ENCODE results near the gene SCAMP1.
A peak's percentile ranks its signal among the peaks of the same experiment; 100 is the strongest.
"Not testable (repeated sequence)": the region's sequence is repeated elsewhere in the genome, so short reads cannot be mapped to it uniquely, and the experiment has no call there.

SCAMP1 gene

GRCh38 chr5:78447775-78448424, 87.5 kb downstream of the SCAMP1 start:
- peaks cover 77% of the 10 kb centered on the region for H3K36me3 Mint-ChIP-seq (ENCODE audit: low read depth)
- peaks cover 4% of the 10 kb centered on the region for H3K27me3 Mint-ChIP-seq (ENCODE audit: low read depth, poor library complexity)
- peaks cover 29% of the 10 kb centered on the region for H3K9me3 Mint-ChIP-seq
- DNase-seq: no peak
- no peak for TF ChIP-seq CTCF (IDR thresholded peaks at IDR 0.05)
- no peak overlapping the region for H3K4me3 Mint-ChIP-seq
- H3K4me1 Mint-ChIP-seq: no peaks in the 10 kb centered on the region
- H3K27ac Mint-ChIP-seq: no peak overlapping the region

DNA sequence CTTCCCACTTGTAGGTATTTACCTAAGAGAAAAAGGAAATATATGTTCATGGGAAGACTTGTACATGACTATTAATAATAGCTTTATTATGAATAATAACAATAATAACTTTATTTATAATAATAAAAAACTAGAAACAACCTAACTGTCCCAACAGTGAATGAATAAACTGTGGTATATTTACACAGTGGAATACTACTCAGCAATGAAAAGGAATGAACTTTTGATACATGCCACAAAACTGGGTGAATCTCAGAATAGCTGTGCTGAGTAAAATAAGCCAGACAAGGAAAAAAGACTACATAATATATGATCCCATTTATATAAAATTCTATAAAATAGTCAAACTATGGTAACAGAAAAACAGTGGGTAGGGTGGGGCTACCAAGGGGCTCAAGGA, 88.7 kb downstream of the SCAMP1 start:
- no peak for TF ChIP-seq CTCF (IDR thresholded peaks at IDR 0.05)
- Mint-ChIP-seq H3K9me3 (peaks cover 26% of the 10 kb centered on the region), H3K4me1 (no peaks in the 10 kb centered on the region), H3K27ac (no peak overlapping the region), H3K27me3 (ENCODE audit: low read depth, poor library complexity) (peaks cover 4% of the 10 kb centered on the region), H3K36me3 (ENCODE audit: low read depth) (peaks cover 66% of the 10 kb centered on the region), H3K4me3 (no peak overlapping the region)
- no peak for DNase-seq

DNA sequence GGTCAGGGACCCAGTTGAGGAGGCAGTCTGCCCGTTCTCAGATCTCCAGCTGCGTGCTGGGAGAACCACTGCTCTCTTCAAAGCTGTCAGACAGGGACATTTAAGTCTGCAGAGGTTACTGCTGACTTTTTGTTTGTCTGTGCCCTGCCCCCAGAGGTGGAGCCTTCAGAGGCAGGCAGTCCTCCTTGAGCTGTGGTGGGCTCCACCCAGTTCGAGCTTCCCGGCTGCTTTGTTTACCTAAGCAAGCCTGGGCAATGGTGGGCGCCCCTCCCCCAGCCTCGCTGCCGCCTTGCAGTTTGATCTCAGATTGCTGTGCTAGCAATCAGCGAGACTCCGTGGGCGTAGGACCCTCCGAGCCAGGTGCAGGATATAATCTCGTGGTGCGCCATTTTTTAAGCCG, 97.1 kb downstream of the SCAMP1 start:
- H3K27me3 Mint-ChIP-seq (ENCODE audit: low read depth, poor library complexity); H3K4me3 Mint-ChIP-seq; H3K27ac Mint-ChIP-seq; H3K4me1 Mint-ChIP-seq; DNase-seq: not testable (repeated sequence)
- peaks cover 56% of the 10 kb centered on the region for H3K36me3 Mint-ChIP-seq (ENCODE audit: low read depth)
- peaks cover 29% of the 10 kb centered on the region for H3K9me3 Mint-ChIP-seq

GRCh38 chr5:78458843-78459242, 98.4 kb downstream of the SCAMP1 start:
- TF ChIP-seq CTCF (IDR thresholded peaks at IDR 0.05): no peak
- Mint-ChIP-seq H3K27ac (no peak overlapping the region), H3K4me1 (peaks cover 7% of the 10 kb centered on the region), H3K9me3 (peaks cover 29% of the 10 kb centered on the region), H3K36me3 (ENCODE audit: low read depth) (peaks cover 67% of the 10 kb centered on the region), H3K4me3 (no peak overlapping the region), H3K27me3 (ENCODE audit: low read depth, poor library complexity) (no peaks in the 10 kb centered on the region)
- DNase-seq: no peak

DNA sequence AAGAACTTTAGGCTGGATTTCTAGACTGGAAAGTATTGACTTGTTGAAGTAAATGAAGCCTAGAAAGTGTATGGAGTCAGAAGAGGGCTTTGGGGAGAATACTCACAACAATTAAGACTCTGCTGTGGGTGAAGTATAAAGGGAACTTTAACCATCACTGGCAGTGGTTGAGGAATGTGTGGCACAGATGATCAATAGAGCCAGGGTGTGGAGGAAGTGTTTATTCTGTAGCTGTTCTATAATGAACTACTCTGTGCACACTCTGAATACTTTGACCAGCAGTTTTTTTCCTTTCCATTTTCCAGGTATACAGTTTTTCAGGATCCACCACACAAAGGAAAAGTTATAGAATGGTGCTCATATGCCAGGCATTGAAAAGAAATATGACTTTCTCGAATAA, 106.7 kb downstream of the SCAMP1 start:
- Mint-ChIP-seq H3K36me3 (ENCODE audit: low read depth) (peaks cover 41% of the 10 kb centered on the region), H3K4me1 (peaks cover 4% of the 10 kb centered on the region), H3K9me3 (no peaks in the 10 kb centered on the region), H3K27ac (no peak overlapping the region), H3K4me3 (no peak overlapping the region), H3K27me3 (ENCODE audit: low read depth, poor library complexity) (no peaks in the 10 kb centered on the region)
- no peak for TF ChIP-seq CTCF (IDR thresholded peaks at IDR 0.05)
- DNase-seq: no peak

DNA sequence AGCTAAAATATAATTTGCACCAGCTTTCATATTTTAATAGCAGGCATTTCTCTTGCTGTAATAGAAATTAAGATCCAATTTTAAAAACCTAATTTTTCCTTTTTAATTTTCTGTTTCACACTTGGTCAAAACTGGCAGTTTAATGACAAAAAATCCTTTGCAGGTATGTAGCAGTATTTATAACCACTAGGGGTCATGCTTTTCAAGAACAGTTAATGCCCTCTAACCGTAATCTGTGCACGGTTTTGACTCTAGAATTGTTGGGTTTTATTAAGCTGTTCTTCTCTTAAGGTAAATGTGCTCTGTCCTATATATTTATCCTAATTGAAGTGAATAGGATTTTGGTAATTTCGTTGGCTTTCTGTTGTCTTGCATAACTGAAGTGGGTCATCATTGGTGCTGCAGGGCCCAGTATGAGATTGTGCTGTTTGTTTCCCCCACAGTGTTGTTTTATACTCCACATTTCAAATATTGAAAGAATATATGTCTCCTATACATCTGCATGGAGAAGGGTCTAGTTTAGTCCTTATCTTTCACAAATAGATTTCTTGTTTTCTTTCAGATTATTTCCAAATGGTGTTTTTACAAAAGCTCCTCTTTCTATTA, 107.4 kb downstream of the SCAMP1 start:
- Mint-ChIP-seq H3K36me3 (ENCODE audit: low read depth) (peaks cover 35% of the 10 kb centered on the region), H3K27me3 (ENCODE audit: low read depth, poor library complexity) (no peaks in the 10 kb centered on the region), H3K4me1 (peaks cover 4% of the 10 kb centered on the region), H3K27ac (no peak overlapping the region), H3K9me3 (no peaks in the 10 kb centered on the region), H3K4me3 (no peak overlapping the region)
- peak; percentile 84 for TF ChIP-seq CTCF (IDR thresholded peaks at IDR 0.05)
- no peak for DNase-seq
